ENCODE results near the gene CLIC6. TPM values are rescaled to one million over a fixed set of nuclear protein-coding genes. Genes with fewer than 3 reads are reported as not detected.
A peak's percentile ranks its signal among the peaks of the same experiment; 100 is the strongest.

Gene CLIC6
- total RNA-seq, 4 donors from 2014 or later: 2.5 to 10.0 (median 3.7) TPM

GRCh38 chr21:34724857-34725195 lies 56.0 kb downstream of the CLIC6 start:
- H3K4me1 ChIP-seq: peaks cover 12% of the 10 kb centered on the region
- no peak for DNase-seq (ENCODE audit: low spot score in 2 of 2)
- no peaks in the 10 kb centered on the region for H3K36me3 ChIP-seq
- TF ChIP-seq EP300 (IDR thresholded peaks at IDR 0.05) (no peak), POLR2A (IDR thresholded peaks at IDR 0.05) (no peak), POLR2AphosphoS5 (IDR thresholded peaks at IDR 0.05) (no peak)
- TF ChIP-seq, protein P1, sequence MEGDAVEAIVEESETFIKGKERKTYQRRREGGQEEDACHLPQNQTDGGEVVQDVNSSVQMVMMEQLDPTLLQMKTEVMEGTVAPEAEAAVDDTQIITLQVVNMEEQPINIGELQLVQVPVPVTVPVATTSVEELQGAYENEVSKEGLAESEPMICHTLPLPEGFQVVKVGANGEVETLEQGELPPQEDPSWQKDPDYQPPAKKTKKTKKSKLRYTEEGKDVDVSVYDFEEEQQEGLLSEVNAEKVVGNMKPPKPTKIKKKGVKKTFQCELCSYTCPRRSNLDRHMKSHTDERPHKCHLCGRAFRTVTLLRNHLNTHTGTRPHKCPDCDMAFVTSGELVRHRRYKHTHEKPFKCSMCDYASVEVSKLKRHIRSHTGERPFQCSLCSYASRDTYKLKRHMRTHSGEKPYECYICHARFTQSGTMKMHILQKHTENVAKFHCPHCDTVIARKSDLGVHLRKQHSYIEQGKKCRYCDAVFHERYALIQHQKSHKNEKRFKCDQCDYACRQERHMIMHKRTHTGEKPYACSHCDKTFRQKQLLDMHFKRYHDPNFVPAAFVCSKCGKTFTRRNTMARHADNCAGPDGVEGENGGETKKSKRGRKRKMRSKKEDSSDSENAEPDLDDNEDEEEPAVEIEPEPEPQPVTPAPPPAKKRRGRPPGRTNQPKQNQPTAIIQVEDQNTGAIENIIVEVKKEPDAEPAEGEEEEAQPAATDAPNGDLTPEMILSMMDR (IDR thresholded peaks at IDR 0.05): no peak
- no peaks in the 10 kb centered on the region for H3K9me3 ChIP-seq
- 65% methylated on average over 4 of the region's 4 CpGs for WGBS
- no peak overlapping the region for H3K27ac ChIP-seq
- H3K27me3 ChIP-seq: no peaks in the 10 kb centered on the region
- no peak overlapping the region for H3K4me3 ChIP-seq

DNA sequence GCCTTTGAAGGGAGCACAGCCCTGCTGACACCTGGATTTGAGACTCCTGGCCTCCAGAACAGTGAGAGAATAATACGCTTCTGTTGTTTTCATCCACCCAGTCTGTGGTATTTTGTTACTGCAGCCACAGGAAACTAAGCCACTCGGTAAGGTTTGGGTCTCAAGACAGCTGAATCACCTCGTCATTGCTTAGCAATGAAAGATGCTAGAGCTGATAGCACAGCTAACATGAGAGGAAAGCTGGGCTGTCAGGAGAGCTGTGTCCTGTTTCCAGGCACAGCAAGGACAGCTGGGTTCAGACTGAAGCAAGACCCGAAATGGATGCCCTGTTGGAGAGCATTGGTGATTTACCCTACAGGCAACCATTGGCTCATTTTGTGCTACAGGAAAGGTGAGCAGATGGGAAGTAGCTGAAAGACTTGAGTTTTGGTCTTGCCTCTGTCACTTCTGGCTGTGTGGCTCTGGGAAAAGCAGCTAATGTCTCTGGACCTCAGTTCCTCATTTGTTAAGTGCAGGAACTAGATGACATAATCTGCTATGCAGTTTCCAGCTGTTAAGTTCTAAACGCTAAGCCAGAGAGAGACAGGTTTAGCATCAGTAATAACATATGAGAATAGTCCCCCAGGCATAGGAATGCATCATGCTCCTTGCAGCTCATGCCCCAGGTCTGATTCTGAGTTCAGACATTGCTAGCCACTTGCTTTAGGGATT lies 58.0 kb downstream of the CLIC6 start:
- DNase-seq (ENCODE audit: low spot score in 2 of 2): no peak
- Histone ChIP-seq H3K27me3 (no peaks in the 10 kb centered on the region), H3K9me3 (no peaks in the 10 kb centered on the region), H3K27ac (no peak overlapping the region), H3K4me3 (no peak overlapping the region), H3K36me3 (no peaks in the 10 kb centered on the region), H3K4me1 (peaks cover 21% of the 10 kb centered on the region)
- TF ChIP-seq, protein P1 (IDR thresholded peaks at IDR 0.05): no peak
- TF ChIP-seq POLR2AphosphoS5 (IDR thresholded peaks at IDR 0.05) (no peak), EP300 (IDR thresholded peaks at IDR 0.05) (no peak), POLR2A (IDR thresholded peaks at IDR 0.05) (no peak)
- WGBS: 62% methylated on average over 5 of the region's 5 CpGs

GRCh38 chr21:34728479-34728878 lies 59.7 kb downstream of the CLIC6 start:
- Histone ChIP-seq H3K9me3 (no peaks in the 10 kb centered on the region), H3K4me1 (peaks cover 34% of the 10 kb centered on the region), H3K4me3 (no peak overlapping the region), H3K27me3 (no peaks in the 10 kb centered on the region), H3K36me3 (no peaks in the 10 kb centered on the region), H3K27ac (no peak overlapping the region)
- WGBS: 84% methylated on average over 3 of the region's 3 CpGs
- TF ChIP-seq, protein P1 (IDR thresholded peaks at IDR 0.05): no peak
- TF ChIP-seq POLR2A (IDR thresholded peaks at IDR 0.05): no peak
- no peak for TF ChIP-seq EP300 (IDR thresholded peaks at IDR 0.05)
- TF ChIP-seq POLR2AphosphoS5 (IDR thresholded peaks at IDR 0.05): no peak
- no peak for DNase-seq (ENCODE audit: low spot score in 2 of 2)

DNA sequence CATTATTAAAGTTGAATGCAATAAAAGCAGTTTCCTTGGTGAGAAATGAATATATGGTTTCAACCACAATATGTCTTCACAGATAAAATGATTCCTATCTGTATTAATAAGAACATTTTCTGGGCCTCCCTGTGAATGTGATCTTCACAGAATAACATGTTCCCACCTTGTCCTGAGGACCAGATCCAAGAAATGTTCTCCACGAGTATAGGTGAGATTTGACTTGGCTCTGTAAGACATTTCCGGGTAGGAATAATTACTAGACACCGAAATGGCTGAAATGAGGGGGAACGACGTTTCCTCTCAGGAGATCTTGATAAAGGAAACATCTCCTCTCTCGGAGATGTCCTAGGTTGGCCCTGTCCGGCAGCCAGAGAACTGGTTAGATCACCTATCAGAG lies 61.4 kb downstream of the CLIC6 start:
- TF ChIP-seq EP300 (IDR thresholded peaks at IDR 0.05): no peak
- TF ChIP-seq, protein P1 (IDR thresholded peaks at IDR 0.05): no peak
- TF ChIP-seq POLR2AphosphoS5 (IDR thresholded peaks at IDR 0.05): no peak
- no peak for TF ChIP-seq POLR2A (IDR thresholded peaks at IDR 0.05)
- no peak overlapping the region for H3K4me3 ChIP-seq
- H3K4me1 ChIP-seq: peaks cover 29% of the 10 kb centered on the region
- H3K36me3 ChIP-seq: no peaks in the 10 kb centered on the region
- H3K9me3 ChIP-seq: no peaks in the 10 kb centered on the region
- WGBS: 53% methylated on average over 7 of the region's 7 CpGs
- peak overlapping the region; percentile 62 for H3K27ac ChIP-seq
- no peaks in the 10 kb centered on the region for H3K27me3 ChIP-seq
- no peak for DNase-seq (ENCODE audit: low spot score in 2 of 2)

- peaks cover 28% of the 10 kb centered on the region for H3K4me1 ChIP-seq
- H3K36me3 ChIP-seq: no peaks in the 10 kb centered on the region
- WGBS: 70% methylated on average over 5 of the region's 5 CpGs
- TF ChIP-seq, protein P1 (IDR thresholded peaks at IDR 0.05): no peak
- TF ChIP-seq POLR2A (IDR thresholded peaks at IDR 0.05) (no peak), POLR2AphosphoS5 (IDR thresholded peaks at IDR 0.05) (no peak), EP300 (IDR thresholded peaks at IDR 0.05) (no peak)
- H3K4me3 ChIP-seq: no peak overlapping the region
- H3K27me3 ChIP-seq: no peaks in the 10 kb centered on the region
- H3K9me3 ChIP-seq: no peaks in the 10 kb centered on the region
- peak overlapping the region; percentile 62 for H3K27ac ChIP-seq
- no peak for DNase-seq (ENCODE audit: low spot score in 2 of 2)
These were observed 62.1 kb downstream of the CLIC6 start for GRCh38 chr21:34730756-34731445.

Data from suprapubic skin (tissue), 4 donors.